Islet of Langerhans (tissue), 1 donor: ENCODE measurements around the gene COLEC12.

ENCODE experiments used
- FAIRE-seq: peaks from one replicate; lab custom pipeline; 2011; peaks lifted over from hg19 to GRCh38; lab: Jason Lieb, UNC

Gene COLEC12

GRCh38 chr18:473802-474201 is 26.7 kb downstream of the COLEC12 start:
- no peak for FAIRE-seq

DNA sequence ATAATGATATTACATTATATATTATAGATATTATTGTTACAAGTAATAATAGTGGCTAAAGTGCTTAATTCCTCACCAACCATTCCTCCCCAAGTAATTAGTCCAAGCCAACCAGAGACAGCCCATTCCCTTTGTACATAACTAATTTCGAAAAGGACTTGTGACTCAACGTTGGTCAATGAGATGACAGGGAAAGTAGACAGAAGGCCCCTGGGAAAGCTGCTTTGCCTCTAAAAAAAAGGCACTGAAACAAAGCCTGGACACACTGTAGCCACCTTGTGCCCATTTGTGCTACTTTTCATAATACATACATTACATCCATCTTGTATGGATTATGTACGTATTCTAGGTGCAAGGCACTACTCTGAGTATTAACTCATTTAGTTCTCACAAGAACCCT is 28.8 kb downstream of the COLEC12 start:
- no peak for FAIRE-seq

- FAIRE-seq = no peak
Measured at GRCh38 chr18:470661-471501, 29.6 kb downstream of the COLEC12 start.

DNA sequence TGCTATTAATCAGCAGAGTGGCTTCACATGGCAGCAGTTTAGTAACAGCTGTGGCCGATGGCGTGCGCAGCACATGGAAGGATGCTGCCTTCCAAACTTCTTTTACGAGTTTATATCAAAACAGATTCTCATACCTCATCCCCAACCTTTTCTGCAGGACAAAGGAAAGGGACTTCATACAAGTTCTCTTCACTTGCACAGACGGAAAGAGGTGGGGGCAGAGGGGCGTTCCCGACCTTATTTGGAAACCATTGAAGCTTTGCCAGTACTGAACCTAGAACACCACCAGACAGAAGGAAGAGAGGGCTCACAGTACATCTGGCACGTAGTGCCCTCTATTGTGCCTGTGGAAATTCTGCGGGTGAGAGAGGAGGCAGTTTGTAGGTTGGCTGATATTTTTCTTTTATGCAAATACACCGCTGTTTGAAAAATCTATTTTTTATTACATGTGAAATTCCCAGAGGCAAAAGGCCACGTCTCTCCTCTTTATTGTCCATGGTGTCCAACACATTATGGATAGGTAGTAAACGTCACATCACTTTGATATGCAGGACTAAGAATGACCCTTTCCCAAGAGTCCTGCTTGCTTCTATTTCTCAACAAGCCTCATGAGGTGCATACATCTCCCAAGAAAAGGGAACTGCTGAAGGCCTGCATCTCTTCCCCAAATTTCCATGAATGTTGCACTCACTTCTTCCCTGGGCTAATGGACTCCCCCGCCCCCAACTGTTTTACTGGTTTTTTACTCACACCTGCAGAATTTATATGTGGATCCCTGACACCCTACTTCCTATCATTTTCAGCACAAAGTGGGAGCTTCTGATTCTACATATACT is 31.3 kb downstream of the COLEC12 start:
- FAIRE-seq = no peak

DNA sequence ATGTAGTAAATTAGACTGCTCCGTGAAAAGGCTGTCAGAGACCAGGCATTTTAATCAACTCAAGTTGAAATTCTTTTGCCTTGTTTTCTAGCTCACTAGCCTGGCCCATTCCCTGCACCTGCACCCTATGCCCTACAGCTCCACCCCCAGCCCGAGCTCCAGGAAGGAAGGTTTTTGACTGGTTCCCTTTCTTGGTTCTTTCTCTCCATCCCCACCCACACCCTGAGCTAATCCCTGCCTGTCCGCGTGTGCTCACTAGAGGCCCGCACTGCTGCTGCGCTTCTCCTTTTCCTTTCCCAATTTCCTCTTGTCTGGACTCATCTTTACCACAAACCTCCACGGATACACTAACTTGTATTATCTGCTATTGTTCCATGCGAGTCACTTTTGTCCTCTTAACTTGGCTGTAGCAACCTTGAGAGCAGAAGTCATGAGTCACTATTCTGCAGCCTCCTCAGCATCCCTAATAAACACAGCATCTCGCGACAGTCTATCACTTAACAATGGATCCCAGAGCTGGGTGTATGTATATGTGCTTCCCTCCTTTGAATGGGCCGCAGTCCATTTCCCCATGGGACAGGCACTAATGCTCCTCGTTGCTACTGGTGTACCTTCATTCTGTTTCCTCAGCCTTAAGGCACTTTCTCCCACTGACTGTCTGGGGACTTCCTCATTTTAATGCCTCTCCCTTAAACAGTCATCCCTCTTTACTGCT is 36.5 kb downstream of the COLEC12 start:
- no peak for FAIRE-seq

DNA sequence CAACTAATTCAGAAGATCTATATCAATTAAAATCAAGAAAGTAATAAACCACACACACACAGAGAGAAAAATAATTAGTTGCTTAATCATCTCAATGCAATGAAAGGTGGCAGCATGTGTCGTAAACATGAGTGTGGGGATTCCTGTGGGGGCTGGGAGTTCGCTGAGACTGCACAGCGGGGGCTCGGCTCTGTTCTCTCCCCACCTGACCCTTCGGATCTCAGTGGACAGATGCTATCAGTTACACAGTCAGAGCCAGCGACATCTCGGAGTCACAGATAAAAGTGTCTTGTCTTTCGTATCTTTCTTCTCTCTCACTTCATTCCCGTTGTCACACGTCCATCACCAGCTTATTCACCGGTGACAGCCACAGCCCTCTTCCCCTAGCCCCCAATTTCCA is 37.1 kb downstream of the COLEC12 start:
- no peak for FAIRE-seq

DNA sequence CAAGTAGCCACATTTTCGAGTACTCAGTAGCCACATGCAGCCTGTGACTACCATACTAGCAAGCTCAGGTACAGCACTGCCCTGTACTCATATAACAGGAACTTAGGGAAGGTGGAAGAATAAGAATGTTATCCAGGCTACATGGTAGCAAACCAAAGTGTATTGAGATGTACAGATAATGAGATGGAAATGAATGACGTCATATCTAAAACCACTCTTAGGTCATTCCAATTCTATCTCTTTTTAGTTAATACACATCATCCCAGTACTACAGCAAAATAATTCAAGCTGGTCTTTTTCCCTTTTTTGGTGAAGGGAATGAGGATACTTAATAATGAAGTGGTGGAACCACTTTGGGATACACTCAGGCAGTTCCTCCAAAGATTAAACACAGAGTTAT is 38.7 kb downstream of the COLEC12 start:
- FAIRE-seq = no peak

- FAIRE-seq = no peak
Measured at GRCh38 chr18:460791-461190, 39.7 kb downstream of the COLEC12 start.

- FAIRE-seq = no peak
Measured at GRCh38 chr18:459814-460593, 40.5 kb downstream of the COLEC12 start.

GRCh38 chr18:457521-458412 is 42.7 kb downstream of the COLEC12 start:
- FAIRE-seq = no peak

DNA sequence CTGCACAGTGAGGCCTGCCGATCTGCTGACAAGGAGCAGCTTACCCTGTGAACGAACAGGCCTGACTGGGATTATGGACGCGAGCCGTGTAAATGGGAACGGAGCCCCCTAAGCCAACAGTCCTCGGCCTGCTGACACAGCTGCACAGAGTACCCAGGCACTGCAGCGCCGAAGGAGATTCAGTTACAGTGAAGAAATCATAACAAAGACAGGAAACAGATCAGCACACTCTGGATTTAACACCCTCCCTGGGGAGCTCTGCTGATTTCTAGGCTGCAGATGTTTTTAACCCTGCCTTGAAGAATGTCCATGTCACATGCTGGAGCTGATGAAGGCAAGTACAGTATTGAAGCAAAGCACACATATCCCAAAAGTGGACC is 43.4 kb downstream of the COLEC12 start:
- FAIRE-seq = no peak

GRCh38 chr18:456361-457139 is 44.0 kb downstream of the COLEC12 start:
- FAIRE-seq = no peak

DNA sequence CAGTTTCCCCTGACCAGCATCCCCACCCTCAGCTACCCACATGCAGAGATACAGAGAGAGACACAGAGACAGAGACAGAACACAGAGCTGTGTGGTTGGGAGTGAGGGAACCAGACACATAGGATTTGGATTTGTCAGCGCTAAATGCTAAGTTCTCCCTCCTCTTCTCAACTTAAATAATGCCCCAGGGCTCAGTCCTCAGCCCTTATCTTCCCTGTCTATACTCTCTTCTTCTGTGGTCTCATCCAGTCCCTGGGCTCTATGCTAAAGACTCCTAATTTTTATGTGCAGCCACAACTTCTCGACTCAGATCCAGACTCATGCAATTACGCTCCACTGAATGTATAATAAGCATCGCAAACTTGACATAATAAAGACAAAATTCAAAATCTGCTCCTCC is 47.1 kb downstream of the COLEC12 start:
- FAIRE-seq = no peak

GRCh38 chr18:452816-453215 is 47.7 kb downstream of the COLEC12 start:
- FAIRE-seq = no peak

GRCh38 chr18:449374-449773 is 51.1 kb downstream of the COLEC12 start:
- no peak for FAIRE-seq

- no peak for FAIRE-seq
Measured at GRCh38 chr18:448116-448790, 52.2 kb downstream of the COLEC12 start.

DNA sequence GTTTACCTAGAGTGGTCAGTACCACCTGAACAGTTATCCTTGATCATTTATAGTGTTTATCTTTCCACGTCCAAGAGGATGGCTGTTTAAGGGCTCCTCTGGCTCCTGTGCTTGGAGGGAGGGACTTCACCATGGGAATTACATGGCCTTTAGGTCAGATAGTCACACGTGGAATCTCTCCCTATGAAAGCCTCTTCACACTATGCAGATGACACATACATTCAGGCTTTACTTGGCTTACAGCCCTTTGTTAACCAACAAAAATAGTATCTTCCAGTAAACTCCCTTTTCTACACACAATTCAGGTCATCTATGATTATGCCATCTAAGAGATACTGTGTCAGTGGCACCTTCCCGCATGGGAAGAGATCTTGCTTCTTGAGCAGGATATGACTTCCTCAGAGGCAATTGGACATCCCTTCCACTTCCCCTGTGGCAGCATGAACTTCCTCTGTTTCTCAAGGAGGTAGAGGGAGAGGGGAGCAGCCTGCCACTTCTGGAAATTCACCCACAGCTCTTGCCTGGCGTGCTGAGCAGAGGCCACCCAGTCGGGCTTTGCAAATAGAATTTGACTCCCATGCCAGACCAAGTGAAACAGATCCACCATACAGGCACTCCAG is 53.5 kb downstream of the COLEC12 start:
- no peak for FAIRE-seq

GRCh38 chr18:445055-445454 is 55.4 kb downstream of the COLEC12 start:
- FAIRE-seq = no peak

GRCh38 chr18:438571-438970 is 61.9 kb downstream of the COLEC12 start:
- no peak for FAIRE-seq
